RWPE2 (cell line): ENCODE measurements around the gene OGT.
"Not testable (repeated sequence)": the region's sequence is repeated elsewhere in the genome, so short reads cannot be mapped to it uniquely, and the experiment has no call there.

Source experiments
- ATAC-seq: fragments of 200-7000 bp; cut with Tn5 transposase; 3 replicates; pipeline ENCODE4 v1.9.1; 2021; ENCODE audit warnings: low read depth
- DNase-seq: peaks from one replicate; pipeline ENCODE4 v3.0.0-alpha.2; 2020; ENCODE audit warnings: low spot score
- H3K27ac ChIP-seq: fragments of 450-650 bp; 2 replicates; pipeline ENCODE4 v1.5.1; 2017; ENCODE audit warnings: mild to moderate bottlenecking; ENCODE audit not compliant: poor library complexity, severe bottlenecking
- H3K27me3 ChIP-seq: fragments of 250-450 bp; sonication (Bioruptor Pico); 2 replicates; pipeline ENCODE4 v1.5.1; 2021; ENCODE audit warnings: mild to moderate bottlenecking, moderate library complexity; ENCODE audit not compliant: insufficient read depth, poor library complexity, severe bottlenecking
- H3K36me3 ChIP-seq: fragments of 250-450 bp; sonication (Bioruptor Pico); 2 replicates; pipeline ENCODE4 v1.5.1; 2020; ENCODE audit warnings: low read depth, mild to moderate bottlenecking, moderate library complexity
- H3K4me1 ChIP-seq: fragments of 250-450 bp; sonication (Bioruptor Pico); 2 replicates; pipeline ENCODE4 v1.5.1; 2021; ENCODE audit warnings: mild to moderate bottlenecking, moderate library complexity; ENCODE audit not compliant: insufficient read depth, poor library complexity, severe bottlenecking
- H3K4me3 ChIP-seq: fragments of 250-450 bp; sonication (Bioruptor Pico); 2 replicates; pipeline ENCODE4 v1.5.1; 2021; ENCODE audit warnings: mild to moderate bottlenecking, moderate library complexity; ENCODE audit not compliant: severe bottlenecking
- H3K9me3 ChIP-seq: fragments of 250-450 bp; sonication (Bioruptor Pico); 2 replicates; pipeline ENCODE4 v1.5.1; 2021; ENCODE audit warnings: mild to moderate bottlenecking, moderate library complexity; ENCODE audit not compliant: severe bottlenecking
- CTCF ChIP-seq: fragments of 450-650 bp; IDR thresholded peaks from one replicate; pipeline ENCODE4 v1.5.1; 2017; ENCODE audit warnings: mild to moderate bottlenecking, moderate library complexity; ENCODE audit not compliant: poor library complexity, severe bottlenecking

Gene OGT

GRCh38 chrX:71532753-71533425 is at the start of gene OGT:
Gene OGT (plus strand): TSS chrX:71533104. CDS start chrX:71533300, 196 bp downstream.
- ATAC-seq (peak; percentile 80), DNase-seq (peak; percentile 91)
- Histone ChIP-seq H3K4me3 (peak within 1 kb of the TSS; percentile 80), H3K27ac (peak within 1 kb of the TSS; percentile 69), H3K36me3 (peaks cover 15% of the 10 kb centered on the region), H3K27me3 (no peaks in the 10 kb centered on the region), H3K4me1 (peaks cover 6% of the 10 kb centered on the region), H3K9me3 (no peaks in the 10 kb centered on the region)
- TF ChIP-seq CTCF, result no peak

- Histone ChIP-seq H3K4me3 (no peak overlapping the region), H3K27ac (no peak overlapping the region), H3K27me3 (no peaks in the 10 kb centered on the region), H3K4me1 (no peaks in the 10 kb centered on the region), H3K9me3 (no peaks in the 10 kb centered on the region), H3K36me3 (no peaks in the 10 kb centered on the region)
- DNase-seq (no peak), ATAC-seq (no peak)
- TF ChIP-seq CTCF, result no peak
Measured at GRCh38 chrX:71487814-71488213, 45.1 kb upstream of the OGT start.

GRCh38 chrX:71489540-71489939 is 43.4 kb upstream of the OGT start:
- H3K4me3 ChIP-seq, result no peak overlapping the region
- H3K36me3 ChIP-seq, result no peaks in the 10 kb centered on the region
- H3K9me3 ChIP-seq, result no peaks in the 10 kb centered on the region
- H3K27ac ChIP-seq, result no peak overlapping the region
- no peak for TF ChIP-seq CTCF
- ATAC-seq (no peak), DNase-seq (no peak)
- no peaks in the 10 kb centered on the region for H3K4me1 ChIP-seq
- H3K27me3 ChIP-seq, result no peaks in the 10 kb centered on the region

GRCh38 chrX:71492231-71493065 is 40.5 kb upstream of the OGT start:
- H3K27me3 ChIP-seq, result no peaks in the 10 kb centered on the region
- H3K4me1 ChIP-seq, result no peaks in the 10 kb centered on the region
- ATAC-seq (peak; percentile 63), DNase-seq (peak; percentile 33)
- H3K27ac ChIP-seq, result no peak overlapping the region
- no peaks in the 10 kb centered on the region for H3K36me3 ChIP-seq
- H3K4me3 ChIP-seq, result peak overlapping the region; percentile 29
- TF ChIP-seq CTCF, result no peak
- no peaks in the 10 kb centered on the region for H3K9me3 ChIP-seq

GRCh38 chrX:71493111-71493613 is 39.7 kb upstream of the OGT start:
- no peak for ATAC-seq
- Histone ChIP-seq H3K27me3 (no peaks in the 10 kb centered on the region), H3K36me3 (no peaks in the 10 kb centered on the region), H3K27ac (no peak overlapping the region), H3K4me3 (peak overlapping the region; percentile 29), H3K9me3 (no peaks in the 10 kb centered on the region), H3K4me1 (no peaks in the 10 kb centered on the region)
- DNase-seq, result no peak
- no peak for TF ChIP-seq CTCF

- H3K27me3 ChIP-seq, H3K4me3 ChIP-seq, H3K4me1 ChIP-seq, H3K36me3 ChIP-seq, H3K27ac ChIP-seq, H3K9me3 ChIP-seq, ATAC-seq, DNase-seq: not testable (repeated sequence)
Measured at GRCh38 chrX:71495979-71496378, 36.9 kb upstream of the OGT start.
